Neural cell (in vitro differentiated cells): Measurements from ENCODE around the gene NXPH2. TPM values are rescaled to one million over a fixed set of nuclear protein-coding genes. Genes with fewer than 3 reads are reported as not detected.

Source experiments
- H2AFZ ChIP-seq: fragments of 200-600, 300-800 bp; sonication (generic), shearing (Covaris generic); 2 replicates; pipeline ENCODE4 v1.6.0; 2014; ENCODE audit warnings: low read depth, mild to moderate bottlenecking, antibody characterized with exemption, low read length, moderate library complexity
- H3F3A ChIP-seq: fragments of 200-600 bp; shearing (Covaris generic); 2 replicates; pipeline ENCODE4 v1.6.1; 2016; ENCODE audit warnings: mild to moderate bottlenecking, moderate library complexity, mixed read lengths, antibody characterized with exemption, low read length; ENCODE audit not compliant: insufficient read depth, poor library complexity, severe bottlenecking
- H3K27ac ChIP-seq: fragments of 200-600, 300-800 bp; sonication (generic), shearing (Covaris generic); 2 replicates; pipeline ENCODE4 v1.5.1; 2014; ENCODE audit warnings: mild to moderate bottlenecking, low read length, moderate library complexity
- H3K27me3 ChIP-seq: fragments of 300-800, 200-600 bp; sonication (generic), shearing (Covaris generic); 2 replicates; pipeline ENCODE4 v1.6.0; 2014; ENCODE audit warnings: mild to moderate bottlenecking, low read depth, low read length, moderate library complexity; ENCODE audit not compliant: insufficient read depth
- H3K36me3 ChIP-seq: fragments of 300-800, 200-600 bp; sonication (generic), shearing (Covaris generic); 2 replicates; pipeline ENCODE4 v1.5.1; 2014; ENCODE audit warnings: mild to moderate bottlenecking, antibody characterized with exemption, low read length, moderate library complexity; ENCODE audit not compliant: insufficient read depth
- H3K4me2 ChIP-seq: fragments of 300-800, 200-600 bp; sonication (generic), shearing (Covaris generic); 2 replicates; pipeline ENCODE4 v1.6.0; 2014; ENCODE audit warnings: mild to moderate bottlenecking, low read length
- H3K4me3 ChIP-seq: fragments of 300-800, 200-600 bp; sonication (generic), shearing (Covaris generic); 2 replicates; pipeline ENCODE4 v1.5.1; 2014; ENCODE audit warnings: mild to moderate bottlenecking, low read length, moderate library complexity
- H3K79me2 ChIP-seq: fragments of 200-600 bp; shearing (Covaris generic); replicated peaks from 2 replicates; pipeline ENCODE4 v1.6.0; 2014; ENCODE audit warnings: mild to moderate bottlenecking, low read length, moderate library complexity; ENCODE audit not compliant: insufficient read depth
- H3K9ac ChIP-seq: fragments of 300-800, 200-600 bp; sonication (generic), shearing (Covaris generic); 2 replicates; pipeline ENCODE4 v1.6.1; 2016; ENCODE audit warnings: mild to moderate bottlenecking, low read length, mixed read lengths
- H3K9me2 ChIP-seq: fragments of 200-600 bp; shearing (Covaris generic); 2 replicates; pipeline ENCODE4 v1.6.1; 2016; ENCODE audit warnings: mild to moderate bottlenecking, low read length, mixed read lengths; ENCODE audit not compliant: insufficient read depth
- H3K9me3 ChIP-seq: fragments of 200-600, 300-800 bp; sonication (generic), shearing (Covaris generic); 2 replicates; pipeline ENCODE4 v1.6.1; 2016; ENCODE audit warnings: mild to moderate bottlenecking, mixed run types, low read length, moderate library complexity, mixed read lengths
- H4K20me1 ChIP-seq: fragments of 200-600 bp; shearing (Covaris generic); 2 replicates; pipeline ENCODE4 v1.6.1; 2016; ENCODE audit warnings: mild to moderate bottlenecking, mixed run types; ENCODE audit not compliant: insufficient read depth
- CTCF ChIP-seq: fragments of 450-650 bp; IDR thresholded peaks from 2 replicates; pipeline ENCODE4 v1.5.1; 2014; ENCODE audit warnings: antibody characterized with exemption, mild to moderate bottlenecking, moderate library complexity; ENCODE audit not compliant: poor library complexity, severe bottlenecking
- EP300 ChIP-seq: fragments of 450-650 bp; conservative IDR thresholded peaks from 2 replicates; pipeline ENCODE4 v1.6.1; 2014; ENCODE audit warnings: antibody characterized with exemption, mild to moderate bottlenecking, moderate library complexity; ENCODE audit not compliant: poor library complexity, severe bottlenecking
- EZH2 ChIP-seq: fragments of 200-600, 300-800 bp; shearing (Covaris generic), sonication (generic); IDR thresholded peaks from 2 replicates; pipeline ENCODE4 v1.6.1; 2014; ENCODE audit warnings: antibody characterized with exemption, low read length, borderline replicate concordance, mild to moderate bottlenecking; ENCODE audit not compliant: insufficient read depth, poor library complexity, severe bottlenecking
- MXI1 ChIP-seq: fragments of 450-650 bp; conservative IDR thresholded peaks from 2 replicates; pipeline ENCODE4 v1.6.1; 2014; ENCODE audit warnings: antibody characterized with exemption, mild to moderate bottlenecking; ENCODE audit not compliant: poor library complexity, severe bottlenecking
- POLR2AphosphoS5 ChIP-seq: IDR thresholded peaks from 2 replicates; pipeline ENCODE4 v1.6.1; 2012
- RAD21 ChIP-seq: fragments of 450-650 bp; conservative IDR thresholded peaks from 2 replicates; pipeline ENCODE4 v1.6.1; 2014; ENCODE audit warnings: antibody characterized with exemption, mild to moderate bottlenecking, moderate library complexity
- REST ChIP-seq: IDR thresholded peaks from 2 replicates; pipeline ENCODE4 v1.6.1; 2012; ENCODE audit warnings: borderline replicate concordance
- SMC3 ChIP-seq: fragments of 450-650 bp; conservative IDR thresholded peaks from 2 replicates; pipeline ENCODE4 v1.6.1; 2014; ENCODE audit warnings: antibody characterized with exemption, mild to moderate bottlenecking, moderate library complexity; ENCODE audit not compliant: poor library complexity
- TAF1 ChIP-seq: IDR thresholded peaks from 2 replicates; pipeline ENCODE4 v1.6.1; 2012; ENCODE audit warnings: low read depth
- polyA plus RNA-seq: library from polyadenylated mRNA; depleted of rRNA; stranded (reverse); fragments of >200 nt; gene quantifications from 2 replicates; pipeline ENCODE4 v1.2.3, GENCODE V29; 2014

NXPH2 gene
- polyA plus RNA-seq, 1 donor from 2014 or later: not detected

- H3K9me2 ChIP-seq: no peaks in the 10 kb centered on the region
- no peaks in the 10 kb centered on the region for H3K79me2 ChIP-seq
- H3K4me2 ChIP-seq: no peak overlapping the region
- H3K36me3 ChIP-seq: no peaks in the 10 kb centered on the region
- no peaks in the 10 kb centered on the region for H3K9me3 ChIP-seq
- no peak overlapping the region for H3K9ac ChIP-seq
- no peaks in the 10 kb centered on the region for H3K27me3 ChIP-seq
- H2AFZ ChIP-seq: no peak overlapping the region
- no peak for TF ChIP-seq SMC3
- no peak for TF ChIP-seq EP300
- no peak for TF ChIP-seq EZH2
- no peak for TF ChIP-seq REST
- no peak for TF ChIP-seq POLR2AphosphoS5
- TF ChIP-seq RAD21: no peak
- TF ChIP-seq CTCF: no peak
- TF ChIP-seq TAF1: no peak
- TF ChIP-seq MXI1: no peak
- H4K20me1 ChIP-seq: no peaks in the 10 kb centered on the region
- H3F3A ChIP-seq: no peaks in the 10 kb centered on the region
- no peak overlapping the region for H3K27ac ChIP-seq
- no peak overlapping the region for H3K4me3 ChIP-seq
These were observed 39.8 kb upstream of the NXPH2 start for GRCh38 chr2:138819964-138820363.

GRCh38 chr2:138818556-138818955, 38.4 kb upstream of the NXPH2 start:
- Histone ChIP-seq H4K20me1 (no peaks in the 10 kb centered on the region), H3K4me3 (no peak overlapping the region), H3K79me2 (no peaks in the 10 kb centered on the region), H2AFZ (no peak overlapping the region), H3K27ac (no peak overlapping the region), H3K4me2 (no peak overlapping the region), H3F3A (no peaks in the 10 kb centered on the region), H3K27me3 (no peaks in the 10 kb centered on the region), H3K9ac (no peak overlapping the region), H3K36me3 (no peaks in the 10 kb centered on the region), H3K9me2 (no peaks in the 10 kb centered on the region), H3K9me3 (no peaks in the 10 kb centered on the region)
- TF ChIP-seq REST (no peak), EZH2 (no peak), CTCF (no peak), EP300 (no peak), POLR2AphosphoS5 (no peak), TAF1 (no peak), RAD21 (no peak), SMC3 (no peak), MXI1 (no peak)
